IPS-18c (cell line): Measurements from ENCODE around the gene TRIM54.

Experiments
- H3K4me3 ChIP-seq: 2 replicates; pipeline ENCODE4 v1.7.0; 2013; ENCODE audit warnings: low read depth, mild to moderate bottlenecking, low read length, moderate library complexity; ENCODE audit not compliant: insufficient read depth
- H3K9me3 ChIP-seq: one replicate; pipeline ENCODE4 v1.6.1; 2013; ENCODE audit warnings: mild to moderate bottlenecking, low read length, moderate library complexity; ENCODE audit not compliant: control insufficient read depth, insufficient read depth

TRIM54 gene

GRCh38 chr2:27281855-27282559 is at the start of gene TRIM54:
TSS of gene TRIM54 (plus strand) at chr2:27282429. CDS start at chr2:27282732, 303 bp downstream.
- Histone ChIP-seq H3K4me3 (peak within 1 kb of the TSS; percentile 16), H3K9me3 (no peaks in the 10 kb centered on the region)

DNA sequence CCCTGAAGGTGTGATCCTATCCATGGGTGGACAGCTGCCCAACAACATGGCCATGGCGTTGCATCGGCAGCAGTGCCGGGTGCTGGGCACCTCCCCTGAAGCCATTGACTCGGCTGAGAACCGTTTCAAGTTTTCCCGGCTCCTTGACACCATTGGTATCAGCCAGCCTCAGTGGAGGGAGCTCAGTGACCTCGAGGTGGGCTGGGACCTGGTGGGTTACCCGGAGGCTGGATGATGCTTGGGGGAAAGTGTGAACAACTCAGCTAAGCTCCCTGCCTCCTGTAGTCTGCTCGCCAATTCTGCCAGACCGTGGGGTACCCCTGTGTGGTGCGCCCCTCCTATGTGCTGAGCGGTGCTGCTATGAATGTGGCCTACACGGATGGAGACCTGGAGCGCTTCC is 48.9 kb upstream of the TRIM54 start:
- no peak overlapping the region for H3K4me3 ChIP-seq
- H3K9me3 ChIP-seq: no peaks in the 10 kb centered on the region

- no peaks in the 10 kb centered on the region for H3K9me3 ChIP-seq
Measured at GRCh38 chr2:27236136-27236535, 46.1 kb upstream of the TRIM54 start.

DNA sequence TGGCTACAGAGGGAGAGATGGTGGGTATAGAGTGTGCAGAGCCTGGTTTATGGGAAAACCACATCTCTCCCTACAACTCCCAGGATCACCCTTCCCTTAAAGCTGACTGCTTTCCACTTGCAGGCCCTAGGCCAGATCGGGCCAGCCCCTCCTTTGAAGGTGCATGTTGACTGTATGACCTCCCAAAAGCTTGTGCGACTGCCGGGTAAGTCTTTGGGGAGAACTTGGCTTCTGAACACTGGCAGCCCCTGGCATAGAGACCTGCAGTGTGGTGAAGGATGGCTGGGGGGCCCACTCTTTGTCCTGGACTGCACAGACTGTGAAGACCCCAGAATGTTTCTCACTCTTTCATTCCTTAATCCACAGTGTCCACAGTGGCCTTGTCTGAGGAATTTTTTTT is 45.6 kb upstream of the TRIM54 start:
- H3K4me3 ChIP-seq: no peak overlapping the region
- H3K9me3 ChIP-seq: no peaks in the 10 kb centered on the region

More at GRCh38 chr2:27236136-27236535, 46.1 kb upstream of the TRIM54 start:
- no peak overlapping the region for H3K4me3 ChIP-seq

- H3K4me3 ChIP-seq: no peak overlapping the region
Measured at GRCh38 chr2:27237341-27237945, 44.8 kb upstream of the TRIM54 start.

GRCh38 chr2:27238976-27239375 is 43.3 kb upstream of the TRIM54 start:
- Histone ChIP-seq H3K4me3 (no peak overlapping the region), H3K9me3 (no peaks in the 10 kb centered on the region)

More at GRCh38 chr2:27237341-27237945, 44.8 kb upstream of the TRIM54 start:
- no peaks in the 10 kb centered on the region for H3K9me3 ChIP-seq

DNA sequence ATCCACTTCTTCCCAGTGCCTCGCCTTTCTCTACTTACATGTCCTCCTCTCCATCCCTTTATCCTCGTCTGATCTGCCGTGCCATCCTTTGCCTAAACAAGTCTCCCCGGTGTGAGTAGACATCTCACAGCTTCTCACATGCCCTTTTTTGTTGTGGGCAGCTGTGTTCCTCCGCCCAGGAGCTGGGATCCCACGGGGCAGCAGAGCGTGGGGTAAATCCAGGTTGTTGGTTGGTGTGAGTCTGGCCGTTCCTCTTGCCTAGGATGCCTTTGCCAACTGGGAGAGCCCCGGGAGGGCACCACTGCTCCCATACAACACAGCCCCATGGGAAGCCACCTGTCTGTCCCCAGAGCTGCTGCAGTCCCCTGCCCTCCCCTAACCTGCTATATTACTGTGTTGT is 41.8 kb upstream of the TRIM54 start:
- H3K9me3 ChIP-seq: no peaks in the 10 kb centered on the region
- no peak overlapping the region for H3K4me3 ChIP-seq

DNA sequence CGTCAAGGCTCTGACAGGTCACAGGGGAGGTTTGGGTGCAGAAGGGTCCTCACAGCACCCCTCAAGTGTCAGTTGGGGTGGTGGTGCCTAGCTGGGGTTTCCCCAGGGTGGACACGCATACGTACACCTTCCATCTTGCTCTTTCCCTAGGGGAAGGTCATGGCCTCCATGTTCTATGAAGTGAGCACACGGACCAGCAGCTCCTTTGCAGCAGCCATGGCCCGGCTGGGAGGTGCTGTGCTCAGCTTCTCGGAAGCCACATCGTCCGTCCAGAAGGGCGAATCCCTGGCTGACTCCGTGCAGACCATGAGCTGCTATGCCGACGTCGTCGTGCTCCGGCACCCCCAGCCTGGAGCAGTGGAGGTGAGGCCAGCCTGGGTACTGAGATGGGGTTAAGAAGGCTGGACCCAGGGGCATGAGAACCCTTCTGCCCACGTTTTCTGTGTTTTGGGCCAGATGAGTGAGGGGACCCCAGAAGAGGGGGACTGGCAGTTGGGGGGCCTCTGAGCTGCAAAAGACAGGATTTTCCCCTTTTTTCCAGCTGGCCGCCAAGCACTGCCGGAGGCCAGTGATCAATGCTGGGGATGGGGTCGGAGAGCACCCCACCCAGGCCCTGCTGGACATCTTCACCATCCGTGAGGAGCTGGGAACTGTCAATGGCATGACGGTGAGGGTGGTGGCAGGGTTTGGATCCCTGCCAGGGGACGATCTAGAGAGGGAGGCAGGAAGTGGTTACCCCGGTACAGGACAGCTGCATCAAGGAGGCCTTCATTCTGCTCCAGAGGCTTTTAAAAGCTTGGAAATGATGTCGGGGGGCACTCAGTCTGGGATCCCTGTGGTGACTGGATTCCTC is 40.2 kb upstream of the TRIM54 start:
- Histone ChIP-seq H3K4me3 (no peak overlapping the region), H3K9me3 (no peaks in the 10 kb centered on the region)

GRCh38 chr2:27242614-27242951 is 39.6 kb upstream of the TRIM54 start:
- no peaks in the 10 kb centered on the region for H3K9me3 ChIP-seq
- no peak overlapping the region for H3K4me3 ChIP-seq

DNA sequence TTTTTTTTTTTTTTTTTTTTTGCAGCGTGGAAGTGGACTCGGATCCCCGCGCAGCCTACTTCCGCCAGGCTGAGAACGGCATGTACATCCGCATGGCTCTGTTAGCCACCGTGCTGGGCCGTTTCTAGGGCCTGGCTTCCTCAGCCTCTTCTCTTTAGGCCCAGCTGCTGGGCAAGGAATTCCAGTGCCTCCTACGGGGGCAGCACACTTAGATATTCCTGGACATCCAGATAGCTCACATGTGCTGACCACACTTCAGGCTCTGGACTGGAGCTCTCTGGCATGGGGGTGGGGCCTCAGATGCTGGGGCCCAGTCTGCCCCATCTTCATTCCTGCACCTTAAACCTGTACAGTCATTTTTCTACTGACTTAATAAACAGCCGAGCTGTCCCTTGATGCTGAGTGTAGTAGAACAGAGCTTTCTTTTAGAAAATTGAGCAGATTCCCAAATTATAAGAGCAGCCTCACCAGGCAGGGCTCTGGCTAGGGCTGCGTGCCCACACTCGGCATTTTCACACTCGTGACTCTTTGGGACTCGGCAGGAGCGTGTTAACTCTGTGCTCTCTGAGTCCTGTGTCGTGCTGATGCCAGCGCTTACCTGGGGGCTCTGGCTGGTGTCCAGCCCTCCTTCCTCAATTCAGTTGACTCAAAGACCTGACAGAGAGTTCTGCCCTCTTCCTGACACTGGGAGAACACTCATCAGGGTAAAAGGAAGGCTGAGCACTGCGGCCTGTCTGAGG is 38.7 kb upstream of the TRIM54 start:
- no peak overlapping the region for H3K4me3 ChIP-seq
- H3K9me3 ChIP-seq: no peaks in the 10 kb centered on the region

GRCh38 chr2:27245116-27245515 is 37.1 kb upstream of the TRIM54 start:
- no peaks in the 10 kb centered on the region for H3K9me3 ChIP-seq
- H3K4me3 ChIP-seq: no peak overlapping the region

- Histone ChIP-seq H3K9me3 (no peaks in the 10 kb centered on the region), H3K4me3 (no peak overlapping the region)
Measured at GRCh38 chr2:27245626-27246025, 36.6 kb upstream of the TRIM54 start.

DNA sequence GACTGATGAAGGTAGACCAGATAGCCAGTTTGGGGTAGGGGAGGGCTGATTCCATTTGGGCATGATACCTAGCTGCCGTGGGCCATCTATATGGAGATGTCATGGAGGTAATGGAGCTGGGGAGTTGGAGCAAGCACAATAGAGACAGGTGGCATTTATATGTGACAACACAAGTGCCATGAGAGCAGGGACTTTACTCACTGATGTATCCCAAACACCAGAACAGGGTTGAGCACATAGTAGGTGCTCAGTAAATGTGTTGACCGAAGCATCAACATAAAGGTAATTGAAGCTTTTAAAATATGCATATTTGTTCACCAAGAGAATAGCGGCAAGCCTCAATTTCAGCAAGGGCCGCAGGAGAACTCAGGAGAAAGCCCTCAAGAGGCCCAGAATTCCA is 34.3 kb upstream of the TRIM54 start:
- Histone ChIP-seq H3K9me3 (no peaks in the 10 kb centered on the region), H3K4me3 (no peak overlapping the region)

DNA sequence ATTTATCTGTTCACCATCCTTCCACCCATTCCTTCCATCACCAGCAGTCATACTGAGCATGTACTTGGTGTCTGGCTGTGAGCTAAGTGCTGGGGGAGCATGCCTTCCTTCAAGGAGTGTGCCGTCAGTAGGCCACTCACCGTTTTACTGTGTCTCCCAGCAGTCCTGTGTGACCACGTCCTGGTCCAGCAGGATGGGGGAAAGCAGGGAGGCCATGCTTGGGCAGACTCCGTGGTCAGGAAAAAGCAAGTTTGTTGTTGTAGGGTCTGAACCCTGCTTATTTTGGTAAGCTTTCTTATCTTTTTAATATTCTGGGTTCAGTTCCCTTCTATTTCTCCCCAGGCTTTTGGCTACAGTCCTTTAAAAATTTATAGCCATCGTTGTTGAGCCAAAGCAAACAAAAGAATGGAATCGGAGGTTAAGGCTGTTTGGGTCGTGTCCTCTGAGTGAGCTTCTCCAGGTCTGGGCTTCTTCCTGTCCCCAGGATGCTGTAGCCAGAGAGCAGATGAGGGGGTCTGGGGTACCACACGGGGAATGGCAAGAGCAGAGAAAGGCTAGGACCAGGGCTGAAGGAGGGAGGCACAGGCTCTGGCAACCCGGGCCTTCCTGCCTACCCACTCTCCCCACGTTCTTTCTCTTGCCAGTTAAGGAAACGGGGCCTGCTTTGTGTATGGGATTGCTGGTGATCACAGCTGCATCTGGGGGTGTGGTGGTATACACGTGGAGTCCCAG is 32.9 kb upstream of the TRIM54 start:
- H3K4me3 ChIP-seq: no peak overlapping the region
- no peaks in the 10 kb centered on the region for H3K9me3 ChIP-seq

DNA sequence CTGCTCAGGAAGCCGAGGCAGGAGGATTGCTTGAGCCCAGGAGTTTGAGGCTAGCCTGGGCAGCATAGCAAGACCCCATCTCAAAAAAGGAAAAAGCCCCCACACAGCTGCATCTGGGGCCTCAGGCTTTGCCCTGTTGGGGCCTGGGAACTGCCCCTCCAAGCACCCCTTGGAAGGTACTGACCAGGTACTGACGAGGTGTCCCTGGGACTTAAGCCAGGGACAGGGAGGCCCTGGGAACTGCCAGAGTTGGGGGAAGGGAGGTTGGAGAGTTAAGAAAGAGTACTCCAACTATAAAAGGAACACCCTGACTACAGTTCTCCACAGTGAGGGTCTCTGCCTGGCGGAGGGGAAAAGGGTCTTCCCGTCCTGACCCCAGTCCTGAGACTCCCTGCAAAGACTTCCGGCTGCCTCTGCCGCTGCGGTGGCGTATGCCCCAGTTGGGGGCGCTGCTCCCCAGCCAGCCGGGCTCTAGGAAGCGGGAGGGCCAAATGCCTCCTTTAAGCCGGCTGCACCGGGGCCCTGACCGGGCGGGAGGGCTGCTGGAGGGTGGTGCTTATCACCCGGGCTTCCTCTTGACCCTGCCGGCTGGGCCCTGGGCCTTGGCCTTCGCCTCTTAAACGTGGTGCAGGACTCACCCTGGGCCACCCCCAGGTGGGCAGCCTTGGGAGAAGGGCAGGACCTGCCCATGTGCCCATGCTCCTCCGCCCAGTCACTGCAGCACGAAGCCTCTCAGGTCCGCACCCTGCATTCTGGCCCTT is 32.2 kb upstream of the TRIM54 start:
- peak overlapping the region; percentile 38; the same call in 1 of the 2 replicates for H3K4me3 ChIP-seq
- H3K9me3 ChIP-seq: no peaks in the 10 kb centered on the region

DNA sequence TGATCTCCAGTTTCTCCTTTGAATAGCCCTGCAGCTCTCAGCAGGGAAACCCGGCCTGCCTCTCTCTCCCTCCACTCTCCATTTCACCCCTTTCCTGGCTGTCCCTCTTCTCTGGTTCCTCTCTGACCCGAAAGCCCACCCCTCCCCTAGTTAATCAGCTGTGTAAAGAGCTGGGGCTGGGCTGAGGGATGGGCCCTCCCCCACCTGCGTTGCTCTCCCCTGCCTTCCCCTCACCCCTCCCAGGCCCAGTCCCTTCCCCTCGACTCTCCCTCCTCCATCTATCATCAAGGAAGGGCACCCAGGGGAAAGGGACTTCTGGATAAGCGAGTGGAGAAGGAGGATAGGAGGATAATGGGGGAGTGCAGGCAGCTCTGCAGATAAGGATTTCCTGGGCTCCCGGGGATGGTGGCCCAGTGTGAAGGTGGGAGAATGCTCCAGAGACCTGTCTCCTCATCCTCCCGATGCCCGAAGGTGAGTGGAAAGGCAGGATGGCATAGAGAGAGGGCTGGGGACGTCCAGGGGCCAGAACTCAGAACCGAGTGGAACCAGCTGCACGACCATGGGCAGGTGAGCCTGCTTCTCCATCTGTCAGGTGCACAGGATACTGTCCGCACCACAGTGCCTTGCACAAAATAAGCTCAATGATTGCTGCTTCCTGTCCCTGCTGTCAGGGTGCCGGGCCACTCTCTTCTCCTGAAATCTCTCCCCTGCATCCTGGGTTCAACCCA is 31.4 kb upstream of the TRIM54 start:
- peak overlapping the region; percentile 38; the same call in 1 of the 2 replicates for H3K4me3 ChIP-seq
- H3K9me3 ChIP-seq: no peaks in the 10 kb centered on the region
